ENCODE data around the gene GARS1.

GRCh38 chr7:30545791-30546555 lies 48.7 kb upstream of the GARS1 start:
- TF ChIP-seq REST (tag by site-specific recombination; IDR thresholded peaks at IDR 0.05) = no peak
- no peak for TF ChIP-seq CTCF (tag by site-specific recombination; IDR thresholded peaks at IDR 0.05)
- no peak for TF ChIP-seq GLI4 (tag by site-specific recombination; IDR thresholded peaks at IDR 0.05)
- TF ChIP-seq ZNF521 (tag by site-specific recombination; IDR thresholded peaks at IDR 0.05) = no peak
- TF ChIP-seq ZXDB (tag by site-specific recombination; IDR thresholded peaks at IDR 0.05) = no peak
- TF ChIP-seq ZNF544 (tag by site-specific recombination; IDR thresholded peaks at IDR 0.05) = no peak
- no peak for TF ChIP-seq ZNF292 (tag by site-specific recombination; IDR thresholded peaks at IDR 0.05; ENCODE audit: borderline replicate concordance, low read depth)
- no peak for TF ChIP-seq ELK4 (IDR thresholded peaks at IDR 0.05; ENCODE audit: borderline replicate concordance, low read depth, low read length)
- TF ChIP-seq ZNF610 (tag by site-specific recombination; IDR thresholded peaks at IDR 0.05; ENCODE audit: borderline replicate concordance) = no peak
